CD8-positive, alpha-beta memory T cell (primary cell): ENCODE measurements around the gene ANO5. TPM values are rescaled to one million over a fixed set of nuclear protein-coding genes. Genes with fewer than 3 reads are reported as not detected.

Experiments used
- CTCF ChIA-PET: fragments of 350-600 bp; sonication (Branson Sonifier 250); formaldehyde crosslinking; loops from one replicate; lab custom pipeline; 2021; ENCODE audit warnings: antibody characterized with exemption; lab: Charles Lee
- POLR2A ChIA-PET: fragments of 350-600 bp; sonication (Branson Sonifier 250); formaldehyde crosslinking; loops from one replicate; lab custom pipeline; 2021; ENCODE audit warnings: antibody characterized with exemption; lab: Charles Lee
- DNase-seq, 5 donors: peaks; one replicate each; pipeline versions ENCODE4 v3.0.0 to v3.0.0-alpha.2; 2020 to 2022; ENCODE audit warnings: mixed read lengths in 1 of 5
- H3K27ac ChIP-seq: one replicate; pipeline ENCODE4 v1.7.0; 2013; ENCODE audit warnings: low read depth, mild to moderate bottlenecking, low read length, moderate library complexity
- H3K27me3 ChIP-seq: 2 replicates; pipeline ENCODE4 v1.7.0; 2013; ENCODE audit warnings: low read length, mild to moderate bottlenecking; ENCODE audit not compliant: insufficient read depth, poor library complexity, severe bottlenecking
- H3K36me3 ChIP-seq: 2 replicates; pipeline ENCODE4 v1.7.0; 2013; ENCODE audit warnings: mild to moderate bottlenecking, low read length, moderate library complexity; ENCODE audit not compliant: insufficient read depth
- H3K4me1 ChIP-seq: 2 replicates; pipeline ENCODE4 v1.7.0; 2013; ENCODE audit warnings: mild to moderate bottlenecking, low read length, moderate library complexity; ENCODE audit not compliant: insufficient read depth
- H3K4me3 ChIP-seq: 2 replicates; pipeline ENCODE4 v1.7.0; 2013; ENCODE audit warnings: mild to moderate bottlenecking, low read length
- H3K9me3 ChIP-seq: 2 replicates; pipeline ENCODE4 v1.7.0; 2013; ENCODE audit warnings: mild to moderate bottlenecking, low read length
- H3K27ac Mint-ChIP-seq, 8 donors: one replicate each; pipeline ENCODE4 v1.8.0; 2020 to 2021; ENCODE audit warnings: mixed read lengths in 8 of 8, mild to moderate bottlenecking in 6 of 8, inconsistent platforms in 3 of 8, moderate library complexity in 3 of 8
- H3K27me3 Mint-ChIP-seq, 2 donors: one replicate each; pipeline ENCODE4 v1.8.0; 2020 to 2021; ENCODE audit warnings: mixed read lengths in 2 of 2, mild to moderate bottlenecking in 1 of 2, moderate library complexity in 1 of 2
- H3K36me3 Mint-ChIP-seq, 3 donors: one replicate each; pipeline ENCODE4 v1.8.0; 2020 to 2021; ENCODE audit warnings: mixed read lengths in 3 of 3, inconsistent platforms in 1 of 3, mild to moderate bottlenecking in 1 of 3
- H3K4me1 Mint-ChIP-seq, 3 donors: one replicate each; pipeline ENCODE4 v1.8.0; 2020 to 2021; ENCODE audit warnings: mixed read lengths in 3 of 3, inconsistent platforms in 1 of 3, mild to moderate bottlenecking in 1 of 3
- H3K4me3 Mint-ChIP-seq, 7 donors: one replicate each; pipeline ENCODE4 v1.8.0; 2020 to 2021; ENCODE audit warnings: mixed read lengths in 7 of 7, mild to moderate bottlenecking in 6 of 7, moderate library complexity in 4 of 7, inconsistent platforms in 2 of 7
- H3K9me3 Mint-ChIP-seq, 5 donors: one replicate each; pipeline ENCODE4 v1.8.0; 2020 to 2022; ENCODE audit warnings: mixed read lengths in 5 of 5, mild to moderate bottlenecking in 3 of 5, moderate library complexity in 2 of 5, inconsistent platforms in 1 of 5
- polyA plus RNA-seq: library from polyadenylated mRNA; unstranded; fragments of 300-500 nt; fragmentation: Illumina TruSeq; gene quantifications from one replicate; pipeline ENCODE4 v1.2.3, GENCODE V29; 2021
- total RNA-seq, 2 experiments: library from RNA; stranded (reverse); gene quantifications; one replicate each; pipeline ENCODE4 v1.2.3, GENCODE V29; 2021

Gene ANO5
- total and polyA plus RNA-seq, 3 experiments from 2014 or later: 0.04 TPM; not detected in 2

GRCh38 chr11:22169833-22170232 lies 23.1 kb upstream of the ANO5 start:
- Histone ChIP-seq H3K36me3 (no peaks in the 10 kb centered on the region), H3K4me1 (no peaks in the 10 kb centered on the region), H3K27ac (no peak overlapping the region), H3K4me3 (no peak overlapping the region), H3K27me3 (no peaks in the 10 kb centered on the region), H3K9me3 (no peaks in the 10 kb centered on the region)
- DNase-seq: no peak
- H3K4me1 Mint-ChIP-seq: no peaks in the 10 kb centered on the region
- H3K36me3 Mint-ChIP-seq: no peaks in the 10 kb centered on the region
- ChIA-PET POLR2A (no interaction called here), CTCF (no interaction called here)
- no peaks in the 10 kb centered on the region for H3K9me3 Mint-ChIP-seq
- H3K27me3 Mint-ChIP-seq: no peaks in the 10 kb centered on the region
- H3K27ac Mint-ChIP-seq: no peak overlapping the region
- no peak overlapping the region for H3K4me3 Mint-ChIP-seq

- peaks cover 0 to 1% (median 0%) of the 10 kb centered on the region in 5 donors for H3K9me3 Mint-ChIP-seq
- POLR2A ChIA-PET: no interaction called here
Observed at GRCh38 chr11:22173532-22173931, 19.4 kb upstream of the ANO5 start.

GRCh38 chr11:22177186-22177585 lies 15.7 kb upstream of the ANO5 start:
- no peak for DNase-seq
- H3K4me3 ChIP-seq: no peak overlapping the region
- H3K9me3 Mint-ChIP-seq: peaks cover 0 to 3% (median 0%) of the 10 kb centered on the region in 5 donors
- ChIA-PET CTCF (no interaction called here), POLR2A (no interaction called here)
- H3K36me3 ChIP-seq: no peaks in the 10 kb centered on the region
- H3K27ac Mint-ChIP-seq: no peak overlapping the region
- H3K4me1 ChIP-seq: no peaks in the 10 kb centered on the region
- no peaks in the 10 kb centered on the region for H3K9me3 ChIP-seq
- H3K27me3 Mint-ChIP-seq: no peaks in the 10 kb centered on the region
- H3K36me3 Mint-ChIP-seq: no peaks in the 10 kb centered on the region
- no peak overlapping the region for H3K27ac ChIP-seq
- H3K4me1 Mint-ChIP-seq: no peaks in the 10 kb centered on the region
- H3K27me3 ChIP-seq: no peaks in the 10 kb centered on the region
- no peak overlapping the region for H3K4me3 Mint-ChIP-seq

More at GRCh38 chr11:22173532-22173931, 19.4 kb upstream of the ANO5 start:
- no peak for DNase-seq
- CTCF ChIA-PET: no interaction called here
- Mint-ChIP-seq H3K4me3 (no peak overlapping the region), H3K36me3 (no peaks in the 10 kb centered on the region), H3K27me3 (no peaks in the 10 kb centered on the region), H3K27ac (no peak overlapping the region), H3K4me1 (no peaks in the 10 kb centered on the region)
- Histone ChIP-seq H3K27ac (no peak overlapping the region), H3K9me3 (no peaks in the 10 kb centered on the region), H3K27me3 (no peaks in the 10 kb centered on the region), H3K4me3 (no peak overlapping the region), H3K36me3 (no peaks in the 10 kb centered on the region), H3K4me1 (no peaks in the 10 kb centered on the region)

GRCh38 chr11:22179626-22180025 lies 13.3 kb upstream of the ANO5 start:
- Histone ChIP-seq H3K27me3 (no peaks in the 10 kb centered on the region), H3K9me3 (no peaks in the 10 kb centered on the region), H3K4me3 (no peak overlapping the region), H3K36me3 (no peaks in the 10 kb centered on the region), H3K4me1 (no peaks in the 10 kb centered on the region), H3K27ac (no peak overlapping the region)
- Mint-ChIP-seq H3K4me1 (no peaks in the 10 kb centered on the region), H3K4me3 (no peak overlapping the region), H3K9me3 (peaks cover 0 to 3% (median 0%) of the 10 kb centered on the region in 5 donors), H3K36me3 (no peaks in the 10 kb centered on the region), H3K27ac (no peak overlapping the region), H3K27me3 (no peaks in the 10 kb centered on the region)
- ChIA-PET CTCF (no interaction called here), POLR2A (no interaction called here)
- DNase-seq: no peak

GRCh38 chr11:22180131-22180530 lies 12.8 kb upstream of the ANO5 start:
- Histone ChIP-seq H3K4me3 (no peak overlapping the region), H3K9me3 (no peaks in the 10 kb centered on the region), H3K4me1 (no peaks in the 10 kb centered on the region), H3K36me3 (no peaks in the 10 kb centered on the region), H3K27me3 (no peaks in the 10 kb centered on the region), H3K27ac (no peak overlapping the region)
- Mint-ChIP-seq H3K27me3 (no peaks in the 10 kb centered on the region), H3K9me3 (peaks cover 0 to 3% (median 0%) of the 10 kb centered on the region in 5 donors), H3K4me3 (no peak overlapping the region), H3K27ac (no peak overlapping the region), H3K36me3 (no peaks in the 10 kb centered on the region), H3K4me1 (no peaks in the 10 kb centered on the region)
- CTCF ChIA-PET: no interaction called here
- POLR2A ChIA-PET: no interaction called here
- DNase-seq: no peak

- CTCF ChIA-PET: no interaction called here
- no peak for DNase-seq
- Mint-ChIP-seq H3K36me3 (no peaks in the 10 kb centered on the region), H3K9me3 (peaks cover 0 to 8% (median 5%) of the 10 kb centered on the region in 5 donors), H3K27me3 (peaks cover 8 to 23% of the 10 kb centered on the region in 2 donors), H3K4me1 (peaks cover 0 to 6% (median 0%) of the 10 kb centered on the region in 3 donors), H3K27ac (no peak overlapping the region), H3K4me3 (no peak overlapping the region)
- H3K9me3 ChIP-seq: no peaks in the 10 kb centered on the region
- H3K27me3 ChIP-seq: no peaks in the 10 kb centered on the region
- no peak overlapping the region for H3K27ac ChIP-seq
- POLR2A ChIA-PET: no interaction called here
- H3K36me3 ChIP-seq: no peaks in the 10 kb centered on the region
- no peaks in the 10 kb centered on the region for H3K4me1 ChIP-seq
- H3K4me3 ChIP-seq: no peak overlapping the region
Observed at GRCh38 chr11:22189660-22190059, 3.2 kb upstream of the ANO5 start.

GRCh38 chr11:22190827-22191463 lies 1.9 kb upstream of the ANO5 start:
- Mint-ChIP-seq H3K4me3 (no peak overlapping the region), H3K4me1 (peaks cover 0 to 6% (median 0%) of the 10 kb centered on the region in 3 donors), H3K9me3 (peaks cover 0 to 8% (median 4%) of the 10 kb centered on the region in 5 donors), H3K27ac (no peak overlapping the region), H3K27me3 (peaks cover 8 to 26% of the 10 kb centered on the region in 2 donors), H3K36me3 (no peaks in the 10 kb centered on the region)
- Histone ChIP-seq H3K27ac (no peak overlapping the region), H3K36me3 (no peaks in the 10 kb centered on the region), H3K4me1 (no peaks in the 10 kb centered on the region), H3K9me3 (no peaks in the 10 kb centered on the region), H3K4me3 (no peak overlapping the region), H3K27me3 (no peaks in the 10 kb centered on the region)
- DNase-seq: no peak
- POLR2A ChIA-PET: no interaction called here
- CTCF ChIA-PET: no interaction called here

- Mint-ChIP-seq H3K4me1 (peaks cover 0 to 6% (median 0%) of the 10 kb centered on the region in 3 donors), H3K9me3 (peaks cover 0 to 7% (median 0%) of the 10 kb centered on the region in 5 donors), H3K4me3 (peak overlapping the region in 3 of 7 donors; percentile 19 to 55 (median 49)), H3K36me3 (no peaks in the 10 kb centered on the region), H3K27me3 (peaks cover 8 to 26% of the 10 kb centered on the region in 2 donors), H3K27ac (no peak overlapping the region)
- POLR2A ChIA-PET: no interaction called here
- Histone ChIP-seq H3K27ac (no peak overlapping the region), H3K36me3 (no peaks in the 10 kb centered on the region), H3K4me1 (no peaks in the 10 kb centered on the region), H3K9me3 (no peaks in the 10 kb centered on the region), H3K4me3 (no peak overlapping the region), H3K27me3 (no peaks in the 10 kb centered on the region)
- peak in 1 of 5 donors; percentile 39 for DNase-seq
- CTCF ChIA-PET: no interaction called here
Observed at GRCh38 chr11:22192289-22192641, 620 bp upstream of the ANO5 start.
